SH-SY5Y (cell line): ENCODE data around the gene CCDC142.

Source experiments
- GATA2 ChIP-seq: IDR thresholded peaks from 2 replicates; pipeline ENCODE4 v1.6.1; 2011; ENCODE audit warnings: mild to moderate bottlenecking, low read depth, low read length
- GATA3 ChIP-seq: IDR thresholded peaks from 2 replicates; pipeline ENCODE4 v1.6.1; 2011; ENCODE audit warnings: low read depth, mild to moderate bottlenecking, low read length, moderate library complexity

DNA sequence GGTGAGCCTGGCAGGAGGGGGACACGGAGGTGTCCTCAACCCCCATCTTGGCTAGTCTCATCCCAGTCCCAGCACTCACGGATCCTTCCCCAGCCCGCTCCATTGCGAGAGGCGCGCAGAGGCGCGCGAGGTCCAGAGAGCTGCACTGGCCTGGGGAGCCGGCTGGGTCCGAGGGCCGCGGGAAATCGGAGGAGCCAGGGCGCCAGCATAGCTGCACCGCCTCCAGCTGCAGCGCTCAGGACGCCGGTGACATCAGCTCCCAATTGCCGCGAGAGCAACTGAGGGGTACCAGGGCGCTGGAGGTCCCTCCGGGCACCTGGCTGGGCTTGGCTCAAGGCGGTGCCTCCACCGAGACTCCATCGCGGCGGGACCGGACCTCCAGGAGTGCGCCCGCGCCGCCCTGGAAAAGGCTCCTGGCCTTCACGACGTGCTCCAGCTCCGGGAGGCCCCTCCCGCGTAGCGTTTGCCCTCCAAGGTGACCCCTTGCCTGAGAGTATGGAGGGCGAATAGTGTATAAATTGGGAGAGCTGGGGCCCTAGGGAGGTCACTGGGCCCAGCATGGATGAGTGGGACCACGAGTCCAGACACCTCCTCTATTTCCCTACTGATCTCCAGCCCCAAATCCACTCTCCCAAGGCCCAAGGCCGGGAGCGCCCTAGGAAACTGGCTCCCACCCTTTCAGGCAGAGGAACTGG lies 46.5 kb downstream of the CCDC142 start:
- TF ChIP-seq GATA3 (no peak), GATA2 (no peak)
